HUES48 (cell line): ENCODE data around the gene MICU1.
A peak's percentile ranks its signal among the peaks of the same experiment; 100 is the strongest.

Source experiments
- H3K27ac ChIP-seq: one replicate; pipeline ENCODE4 v1.7.0; 2013; ENCODE audit warnings: low read depth, low read length, inconsistent platforms
- H3K27me3 ChIP-seq: 2 replicates; pipeline ENCODE4 v1.6.1; 2013; ENCODE audit warnings: mild to moderate bottlenecking, low read length; ENCODE audit not compliant: control insufficient read depth, insufficient read depth
- H3K36me3 ChIP-seq: 2 replicates; pipeline ENCODE4 v1.6.1; 2013; ENCODE audit warnings: low read length; ENCODE audit not compliant: control insufficient read depth, insufficient read depth
- H3K4me1 ChIP-seq: 2 replicates; pipeline ENCODE4 v1.6.1; 2013; ENCODE audit warnings: mild to moderate bottlenecking, low read length; ENCODE audit not compliant: control insufficient read depth, insufficient read depth
- H3K4me3 ChIP-seq: 2 replicates; pipeline ENCODE4 v1.5.1; 2013; ENCODE audit warnings: mild to moderate bottlenecking, low read depth, low read length
- H3K9ac ChIP-seq: 2 replicates; pipeline ENCODE4 v1.6.1; 2013; ENCODE audit warnings: mild to moderate bottlenecking, low read depth, low read length, moderate library complexity
- H3K9me3 ChIP-seq: 2 replicates; pipeline ENCODE4 v1.6.1; 2013; ENCODE audit warnings: low read length; ENCODE audit not compliant: control insufficient read depth, insufficient read depth

The MICU1 gene

GRCh38 chr10:72625276-72625607 lies 637 bp downstream of the MICU1 start:
- H3K27me3 ChIP-seq: no peaks in the 10 kb centered on the region
- H3K9ac ChIP-seq: peak overlapping the region; percentile 57
- H3K4me1 ChIP-seq: peaks cover 11% of the 10 kb centered on the region
- H3K9me3 ChIP-seq: no peaks in the 10 kb centered on the region
- H3K4me3 ChIP-seq: peak overlapping the region; percentile 99
- H3K36me3 ChIP-seq: no peaks in the 10 kb centered on the region
- H3K27ac ChIP-seq: peak overlapping the region; percentile 3

- Histone ChIP-seq H3K4me1 (peaks cover 11% of the 10 kb centered on the region), H3K27ac (no peak overlapping the region), H3K9me3 (no peaks in the 10 kb centered on the region), H3K36me3 (no peaks in the 10 kb centered on the region), H3K4me3 (no peak overlapping the region), H3K9ac (no peak overlapping the region), H3K27me3 (no peaks in the 10 kb centered on the region)
Observed at GRCh38 chr10:72622271-72622670, 3.6 kb downstream of the MICU1 start.

- Histone ChIP-seq H3K9ac (no peak overlapping the region), H3K9me3 (no peaks in the 10 kb centered on the region), H3K36me3 (no peaks in the 10 kb centered on the region), H3K27ac (no peak overlapping the region), H3K4me1 (no peaks in the 10 kb centered on the region), H3K27me3 (no peaks in the 10 kb centered on the region), H3K4me3 (no peak overlapping the region)
Observed at GRCh38 chr10:72616716-72617115, 9.2 kb downstream of the MICU1 start.

- Histone ChIP-seq H3K9ac (no peak overlapping the region), H3K27me3 (no peaks in the 10 kb centered on the region), H3K36me3 (no peaks in the 10 kb centered on the region), H3K9me3 (no peaks in the 10 kb centered on the region), H3K4me1 (no peaks in the 10 kb centered on the region), H3K27ac (no peak overlapping the region), H3K4me3 (no peak overlapping the region)
Observed at GRCh38 chr10:72615970-72616369, 9.9 kb downstream of the MICU1 start.

GRCh38 chr10:72612203-72612826 lies 13.6 kb downstream of the MICU1 start:
- Histone ChIP-seq H3K4me3 (no peak overlapping the region), H3K9ac (no peak overlapping the region), H3K4me1 (no peaks in the 10 kb centered on the region), H3K36me3 (no peaks in the 10 kb centered on the region), H3K27me3 (no peaks in the 10 kb centered on the region), H3K27ac (no peak overlapping the region), H3K9me3 (no peaks in the 10 kb centered on the region)

- H3K36me3 ChIP-seq: no peaks in the 10 kb centered on the region
- H3K9ac ChIP-seq: no peak overlapping the region
- H3K27me3 ChIP-seq: no peaks in the 10 kb centered on the region
- H3K9me3 ChIP-seq: no peaks in the 10 kb centered on the region
- H3K27ac ChIP-seq: no peak overlapping the region
- no peaks in the 10 kb centered on the region for H3K4me1 ChIP-seq
- no peak overlapping the region for H3K4me3 ChIP-seq
Observed at GRCh38 chr10:72611783-72612182, 14.1 kb downstream of the MICU1 start.

- Histone ChIP-seq H3K27ac (no peak overlapping the region), H3K4me3 (no peak overlapping the region), H3K36me3 (no peaks in the 10 kb centered on the region), H3K4me1 (peaks cover under 1% of the 10 kb centered on the region; the same call in 1 of the 2 replicates), H3K9ac (no peak overlapping the region), H3K9me3 (no peaks in the 10 kb centered on the region), H3K27me3 (no peaks in the 10 kb centered on the region)
Observed at GRCh38 chr10:72610466-72610865, 15.4 kb downstream of the MICU1 start.

GRCh38 chr10:72605122-72605521 lies 20.8 kb downstream of the MICU1 start:
- peak overlapping the region; percentile 59 for H3K27ac ChIP-seq

GRCh38 chr10:72601144-72601543 lies 24.7 kb downstream of the MICU1 start:
- Histone ChIP-seq H3K4me1 (peaks cover 27% of the 10 kb centered on the region), H3K9ac (no peak overlapping the region), H3K4me3 (no peak overlapping the region), H3K27me3 (no peaks in the 10 kb centered on the region), H3K27ac (no peak overlapping the region), H3K36me3 (no peaks in the 10 kb centered on the region), H3K9me3 (no peaks in the 10 kb centered on the region)

More at GRCh38 chr10:72605122-72605521, 20.8 kb downstream of the MICU1 start:
- H3K9ac ChIP-seq: no peak overlapping the region
- no peaks in the 10 kb centered on the region for H3K36me3 ChIP-seq
- peaks cover 17% of the 10 kb centered on the region for H3K4me1 ChIP-seq
- H3K9me3 ChIP-seq: no peaks in the 10 kb centered on the region
- H3K4me3 ChIP-seq: no peak overlapping the region
- H3K27me3 ChIP-seq: no peaks in the 10 kb centered on the region

- H3K4me3 ChIP-seq: no peak overlapping the region
- no peaks in the 10 kb centered on the region for H3K9me3 ChIP-seq
- H3K27me3 ChIP-seq: no peaks in the 10 kb centered on the region
- H3K36me3 ChIP-seq: no peaks in the 10 kb centered on the region
- H3K27ac ChIP-seq: peak overlapping the region; percentile 62
- H3K4me1 ChIP-seq: peaks cover 17% of the 10 kb centered on the region
- no peak overlapping the region for H3K9ac ChIP-seq
Observed at GRCh38 chr10:72598769-72599701, 26.8 kb downstream of the MICU1 start.

GRCh38 chr10:72597897-72598296 lies 28.0 kb downstream of the MICU1 start:
- Histone ChIP-seq H3K9ac (no peak overlapping the region), H3K4me1 (peaks cover 17% of the 10 kb centered on the region), H3K9me3 (no peaks in the 10 kb centered on the region), H3K4me3 (no peak overlapping the region), H3K27ac (no peak overlapping the region), H3K36me3 (no peaks in the 10 kb centered on the region), H3K27me3 (no peaks in the 10 kb centered on the region)
